ENCODE measurements around the gene KIF13A. TPM values are rescaled to one million over a fixed set of nuclear protein-coding genes. Genes with fewer than 3 reads are reported as not detected.

KIF13A gene
- total and polyA plus RNA-seq, 10 donors: 3.7 to 32.0 (median 19.9) TPM

DNA sequence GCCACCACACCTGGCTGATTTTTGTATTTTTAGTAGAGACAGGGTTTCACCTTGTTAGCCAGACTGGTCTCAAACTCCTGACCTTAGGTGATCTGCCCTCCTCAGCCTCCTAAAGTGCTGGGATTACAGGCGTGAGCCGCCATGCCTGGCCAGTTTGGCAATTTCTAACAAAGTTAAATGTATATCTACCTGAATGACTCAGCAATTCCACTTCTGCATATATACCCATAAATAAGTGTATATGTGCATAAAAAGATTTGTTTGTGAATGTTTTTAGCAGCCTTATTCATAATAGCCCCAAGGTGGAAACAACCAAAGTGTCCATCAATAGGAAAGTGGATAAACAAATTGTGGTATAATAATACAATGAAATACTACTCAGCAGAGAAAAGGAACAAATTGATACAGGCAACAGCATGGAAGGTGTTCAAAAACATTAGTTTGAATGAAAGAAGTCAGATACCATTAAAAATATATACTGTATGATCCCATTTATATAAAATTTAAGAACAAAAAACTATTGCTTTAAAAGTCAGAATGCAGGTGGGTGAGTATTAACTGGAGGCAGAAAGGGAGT lies 44.3 kb upstream of the KIF13A start:
- intact Hi-C loops (cut with DNase I; ENCODE audit: low total_unique reads): no loop called here
- no peak for DNase-seq

GRCh38 chr6:18031189-18031588 lies 43.8 kb upstream of the KIF13A start:
- Histone ChIP-seq H3K36me3 (no peaks in the 10 kb centered on the region), H3K27ac (no peak overlapping the region), H3K4me1 (no peaks in the 10 kb centered on the region), H3K27me3 (replicated peaks in 1 of 7) (peaks cover 0 to 5% (median 0%) of the 10 kb centered on the region in 7 donors), H3K9me3 (no peaks in the 10 kb centered on the region), H3K4me3 (no peak overlapping the region)
- WGBS, 5 donors: 87 to 95% (median 90%) methylated on average over 2 of the region's 2 CpGs
- TF ChIP-seq, protein P1, sequence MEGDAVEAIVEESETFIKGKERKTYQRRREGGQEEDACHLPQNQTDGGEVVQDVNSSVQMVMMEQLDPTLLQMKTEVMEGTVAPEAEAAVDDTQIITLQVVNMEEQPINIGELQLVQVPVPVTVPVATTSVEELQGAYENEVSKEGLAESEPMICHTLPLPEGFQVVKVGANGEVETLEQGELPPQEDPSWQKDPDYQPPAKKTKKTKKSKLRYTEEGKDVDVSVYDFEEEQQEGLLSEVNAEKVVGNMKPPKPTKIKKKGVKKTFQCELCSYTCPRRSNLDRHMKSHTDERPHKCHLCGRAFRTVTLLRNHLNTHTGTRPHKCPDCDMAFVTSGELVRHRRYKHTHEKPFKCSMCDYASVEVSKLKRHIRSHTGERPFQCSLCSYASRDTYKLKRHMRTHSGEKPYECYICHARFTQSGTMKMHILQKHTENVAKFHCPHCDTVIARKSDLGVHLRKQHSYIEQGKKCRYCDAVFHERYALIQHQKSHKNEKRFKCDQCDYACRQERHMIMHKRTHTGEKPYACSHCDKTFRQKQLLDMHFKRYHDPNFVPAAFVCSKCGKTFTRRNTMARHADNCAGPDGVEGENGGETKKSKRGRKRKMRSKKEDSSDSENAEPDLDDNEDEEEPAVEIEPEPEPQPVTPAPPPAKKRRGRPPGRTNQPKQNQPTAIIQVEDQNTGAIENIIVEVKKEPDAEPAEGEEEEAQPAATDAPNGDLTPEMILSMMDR (IDR thresholded peaks at IDR 0.05 in 8 of 11, conservative IDR thresholded peaks at IDR 0.05 in 3 of 11): no peak
- TF ChIP-seq POLR2A (IDR thresholded peaks at IDR 0.05): no peak
- TF ChIP-seq POLR2AphosphoS5 (IDR thresholded peaks at IDR 0.05): no peak
- intact Hi-C loops (cut with DNase I; ENCODE audit: low total_unique reads): no loop called here
- no peak for DNase-seq

More for the DNA sequence above, 44.3 kb upstream of the KIF13A start:
- H3K9me3 ChIP-seq: no peaks in the 10 kb centered on the region
- 81 to 92% (median 83%) methylated on average over 2 of the region's 2 CpGs for WGBS, 5 donors
- H3K27me3 ChIP-seq (replicated peaks in 1 of 7): peaks cover 0 to 5% (median 0%) of the 10 kb centered on the region in 7 donors
- no peak overlapping the region for H3K27ac ChIP-seq
- peaks cover 0 to 5% (median 0%) of the 10 kb centered on the region in 6 donors for H3K4me1 ChIP-seq
- TF ChIP-seq, protein P1 (IDR thresholded peaks at IDR 0.05 in 8 of 11, conservative IDR thresholded peaks at IDR 0.05 in 3 of 11): no peak
- TF ChIP-seq POLR2A (IDR thresholded peaks at IDR 0.05): no peak
- TF ChIP-seq POLR2AphosphoS5 (IDR thresholded peaks at IDR 0.05): no peak
- H3K4me3 ChIP-seq: no peak overlapping the region
- no peaks in the 10 kb centered on the region for H3K36me3 ChIP-seq

- Histone ChIP-seq H3K36me3 (no peaks in the 10 kb centered on the region), H3K4me3 (no peak overlapping the region), H3K9me3 (no peaks in the 10 kb centered on the region), H3K4me1 (no peaks in the 10 kb centered on the region), H3K27ac (no peak overlapping the region), H3K27me3 (replicated peaks in 1 of 7) (peaks cover 0 to 5% (median 0%) of the 10 kb centered on the region in 7 donors)
- DNase-seq: no peak
- TF ChIP-seq POLR2A (IDR thresholded peaks at IDR 0.05) (no peak), POLR2AphosphoS5 (IDR thresholded peaks at IDR 0.05) (no peak)
- TF ChIP-seq, protein P1 (IDR thresholded peaks at IDR 0.05 in 8 of 11, conservative IDR thresholded peaks at IDR 0.05 in 3 of 11): no peak
- WGBS, 5 donors: 46 to 93% (median 66%) methylated on average over 2 of the region's 2 CpGs
- intact Hi-C loops (cut with DNase I; ENCODE audit: low total_unique reads): no loop called here
Measured at GRCh38 chr6:18028332-18028731, 40.9 kb upstream of the KIF13A start.

DNA sequence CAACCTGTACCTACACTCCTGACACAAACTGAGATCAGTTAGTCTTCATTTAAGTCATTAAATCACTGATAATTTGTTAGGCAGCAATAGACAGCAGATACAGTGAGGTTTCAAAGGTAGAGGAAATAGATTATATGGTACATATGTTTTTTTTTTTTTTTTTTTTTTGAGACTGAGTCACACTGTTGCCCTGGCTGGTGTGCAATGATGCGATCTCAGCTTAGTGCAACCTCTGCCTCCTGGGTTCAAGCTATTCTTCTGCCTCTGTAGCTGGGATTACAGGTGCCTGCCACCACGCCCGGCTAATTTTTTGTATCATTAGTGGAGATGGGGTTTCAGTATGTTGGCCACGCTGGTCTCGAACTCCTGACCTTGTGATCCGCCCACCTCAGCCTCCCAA lies 38.2 kb upstream of the KIF13A start:
- TF ChIP-seq POLR2A (IDR thresholded peaks at IDR 0.05) (no peak), POLR2AphosphoS5 (IDR thresholded peaks at IDR 0.05) (no peak)
- TF ChIP-seq, protein P1 (IDR thresholded peaks at IDR 0.05 in 8 of 11, conservative IDR thresholded peaks at IDR 0.05 in 3 of 11): no peak
- Histone ChIP-seq H3K4me3 (no peak overlapping the region), H3K9me3 (no peaks in the 10 kb centered on the region), H3K4me1 (no peaks in the 10 kb centered on the region), H3K36me3 (no peaks in the 10 kb centered on the region), H3K27me3 (replicated peaks in 1 of 7) (no peaks in the 10 kb centered on the region), H3K27ac (no peak overlapping the region)
- 90 to 98% (median 94%) methylated on average over 6 of the region's 6 CpGs for WGBS, 5 donors
- intact Hi-C loops (cut with DNase I; ENCODE audit: low total_unique reads): no loop called here
- no peak for DNase-seq

Measured in spleen (tissue), 11 donors.